IMR-90 (cell line): ENCODE measurements around the gene AFG1L. TPM values are rescaled to one million over a fixed set of nuclear protein-coding genes. Genes with fewer than 3 reads are reported as not detected.

Experiments
- ATAC-seq: fragments of 200-7000 bp; cut with Tn5 transposase; 2 replicates; pipeline ENCODE4 v1.9.1; 2020; ENCODE audit warnings: low read depth, mild to moderate bottlenecking, moderate library complexity
- BruUV-seq: library from RNA; stranded (reverse); fragments of 400-500 nt; replicated peaks from 2 replicates; lab custom pipeline; 2021; lab: Mats Ljungman, UMichigan
- CTCF ChIA-PET: fragments of 300-600 bp; formaldehyde crosslinking; extraction: SDS; loops from one replicate; lab custom pipeline; 2021; ENCODE audit warnings: antibody characterized with exemption; lab: Yijun Ruan, JAX
- POLR2A ChIA-PET: fragments of 300-600 bp; sonication (Branson Sonifier 250); formaldehyde crosslinking; loops from one replicate; lab custom pipeline; 2022; ENCODE audit warnings: antibody characterized with exemption; ENCODE audit not compliant: unreplicated experiment; lab: Charles Lee
- DNase-seq: peaks from one replicate; pipeline ENCODE4 v3.0.0; 2013
- H2AFZ ChIP-seq: replicated peaks from 2 replicates; pipeline ENCODE3; 2013; ENCODE audit warnings: low read length, mild to moderate bottlenecking; ENCODE audit not compliant: poor library complexity
- H2AK5ac ChIP-seq: 2 replicates; pipeline ENCODE4 v1.6.1; 2013; ENCODE audit warnings: low read depth, low read length, inconsistent platforms
- H2AK9ac ChIP-seq: replicated peaks from 2 replicates; pipeline ENCODE3; 2013; ENCODE audit warnings: mild to moderate bottlenecking, low read depth, low read length, moderate library complexity; ENCODE audit not compliant: poor library complexity
- H2BK120ac ChIP-seq: 2 replicates; pipeline ENCODE4 v1.6.1; 2013; ENCODE audit warnings: low read depth, low read length, inconsistent platforms
- H2BK15ac ChIP-seq: 3 replicates; pipeline ENCODE4 v1.6.1; 2013; ENCODE audit warnings: low read depth, low read length, inconsistent platforms
- H2BK20ac ChIP-seq: 2 replicates; pipeline ENCODE4 v1.6.1; 2013; ENCODE audit warnings: low read depth, mild to moderate bottlenecking, inconsistent platforms, low read length, moderate library complexity
- H2BK5ac ChIP-seq: 2 replicates; pipeline ENCODE4 v1.6.1; 2013; ENCODE audit warnings: mild to moderate bottlenecking, low read depth, low read length, inconsistent platforms; ENCODE audit not compliant: poor library complexity, severe bottlenecking
- H3K14ac ChIP-seq: replicated peaks from 2 replicates; pipeline ENCODE4 v1.6.1; 2013; ENCODE audit warnings: low read depth, low read length, inconsistent platforms
- H3K18ac ChIP-seq: 2 replicates; pipeline ENCODE4 v1.6.1; 2013; ENCODE audit warnings: low read depth, low read length, control low read depth
- H3K23ac ChIP-seq: 2 replicates; pipeline ENCODE4 v1.6.1; 2013; ENCODE audit warnings: low read depth, low read length, inconsistent platforms
- H3K27ac ChIP-seq: 2 replicates; pipeline ENCODE4 v1.5.1; 2013; ENCODE audit warnings: mild to moderate bottlenecking, control low read depth, low read length; ENCODE audit not compliant: insufficient read depth
- H3K27me3 ChIP-seq: 2 replicates; pipeline ENCODE4 v1.6.1; 2013; ENCODE audit warnings: low read length; ENCODE audit not compliant: control insufficient read depth, insufficient read depth
- H3K36me3 ChIP-seq: 2 replicates; pipeline ENCODE4 v1.6.1; 2013; ENCODE audit warnings: low read length, mixed read lengths; ENCODE audit not compliant: control insufficient read depth, insufficient read depth
- H3K4ac ChIP-seq: 2 replicates; pipeline ENCODE4 v1.6.1; 2013; ENCODE audit warnings: low read depth, low read length, inconsistent platforms
- H3K4me1 ChIP-seq: 2 replicates; pipeline ENCODE4 v1.6.1; 2013; ENCODE audit warnings: low read length, mixed read lengths; ENCODE audit not compliant: control insufficient read depth, insufficient read depth
- H3K4me2 ChIP-seq: 2 replicates; pipeline ENCODE4 v1.6.1; 2013; ENCODE audit warnings: low read depth, mild to moderate bottlenecking, control low read depth, low read length, moderate library complexity
- H3K4me3 ChIP-seq: 2 replicates; pipeline ENCODE4 v1.5.1; 2013; ENCODE audit warnings: low read depth, mild to moderate bottlenecking, control low read depth, low read length, moderate library complexity; ENCODE audit not compliant: insufficient read depth
- H3K56ac ChIP-seq: 2 replicates; pipeline ENCODE4 v1.6.1; 2013; ENCODE audit warnings: low read length, inconsistent platforms; ENCODE audit not compliant: insufficient read depth; ENCODE audit errors: extremely low read depth
- H3K79me1 ChIP-seq, 2 experiments: 2 replicates each; pipeline ENCODE4 v1.6.1; 2013; ENCODE audit warnings: low read length in 2 of 2, inconsistent platforms in 1 of 2, low read depth in 1 of 2
- H3K9ac ChIP-seq: 2 replicates; pipeline ENCODE4 v1.6.1; 2013; ENCODE audit warnings: low read depth, low read length, control low read depth
- H3K9me1 ChIP-seq: 2 replicates; pipeline ENCODE4 v1.6.1; 2013; ENCODE audit warnings: low read length, inconsistent platforms; ENCODE audit not compliant: insufficient read depth
- H3K9me3 ChIP-seq: 2 replicates; pipeline ENCODE4 v1.6.1; 2013; ENCODE audit warnings: low read length; ENCODE audit not compliant: control insufficient read depth, insufficient read depth
- H4K20me1 ChIP-seq: 2 replicates; pipeline ENCODE4 v1.6.1; 2013; ENCODE audit warnings: low read length, inconsistent platforms; ENCODE audit not compliant: insufficient read depth
- H4K5ac ChIP-seq: 2 replicates; pipeline ENCODE4 v1.6.1; 2013; ENCODE audit warnings: mild to moderate bottlenecking, low read depth, low read length, control low read depth
- H4K8ac ChIP-seq, 2 experiments: 2 replicates each; pipeline ENCODE4 v1.6.1; 2013; ENCODE audit warnings: low read depth in 2 of 2, low read length in 2 of 2, control low read depth in 1 of 2, inconsistent platforms in 1 of 2
- H4K91ac ChIP-seq: 2 replicates; pipeline ENCODE4 v1.6.1; 2013; ENCODE audit warnings: low read depth, low read length, inconsistent platforms; ENCODE audit not compliant: insufficient read depth
- BHLHE40 ChIP-seq: fragments of 150-350 bp; IDR thresholded peaks from 2 replicates; pipeline ENCODE4 v1.6.1; 2016; ENCODE audit warnings: mild to moderate bottlenecking, low read depth, low read length
- CTCF ChIP-seq: conservative IDR thresholded peaks from 2 replicates; pipeline ENCODE4 v1.5.1; 2012; ENCODE audit warnings: mild to moderate bottlenecking, low read depth, low read length, improper control_type of control experiment
- MXI1 ChIP-seq: IDR thresholded peaks from 2 replicates; pipeline ENCODE4 v1.6.1; 2012; ENCODE audit warnings: low read depth, mild to moderate bottlenecking, low read length, moderate library complexity, borderline replicate concordance
- RFX5 ChIP-seq: IDR thresholded peaks from 2 replicates; pipeline ENCODE4 v1.8.0; 2012; ENCODE audit warnings: low read depth, mild to moderate bottlenecking, low read length, moderate library complexity
- WGBS, 2 experiments: methylation state at CpG; one replicate each; pipeline versions ENCODE4 v1.1.5 to v1.1.7; 2013; ENCODE audit warnings: missing lambda C conversion rate in 2 of 2; ENCODE audit not compliant: insufficient read length in 1 of 2; ENCODE audit errors: extremely low coverage in 2 of 2; 5-methylcytosine and 5-hydroxymethylcytosine counted together
- dilution Hi-C: fragments of 300-500 bp; cut with HindIII; formaldehyde crosslinking; loops from one replicate; pipeline ENCODE4 v1.14.3; 2018; ENCODE audit warnings: low sequenced_read_pairs; ENCODE audit not compliant: unreplicated experiment
- in situ Hi-C: fragments of 300-500 bp; cut with MboI; formaldehyde crosslinking; loops from 3 replicates; pipeline ENCODE4 v1.14.3; 2019; ENCODE audit warnings: low sequenced_read_pairs, inconsistent platforms, mixed read lengths
- intact Hi-C: fragments of 100-400 bp; cut with micrococcal nuclease; formaldehyde crosslinking; loops from 2 replicates; pipeline ENCODE4 v1.10.0; 2022
- polyA plus RNA-seq, 3 experiments: library from polyadenylated mRNA; depleted of rRNA; stranded (reverse); fragments of >200 nt; gene quantifications; 2 replicates each; pipeline ENCODE4 v1.2.3, GENCODE V29; 2012; ENCODE audit warnings: low replicate concordance in 1 of 3
- total RNA-seq: library from RNA; depleted of rRNA; stranded (reverse); fragments of >200 nt; gene quantifications from 2 replicates; pipeline ENCODE4 v1.2.3, GENCODE V29; 2012

Gene AFG1L
- total and polyA plus RNA-seq, 2 of the 4 experiments (the other 2 are of a cell fraction): 1.0 to 2.0 TPM

- H3K4ac ChIP-seq: no peak overlapping the region
- dilution Hi-C loops: no loop called here
- H4K20me1 ChIP-seq: peaks cover 60% of the 10 kb centered on the region
- DNase-seq (no peak), ATAC-seq (no peak)
- ChIA-PET CTCF (interaction anchor here (0.6 kb wide), 2 partner anchors 44 to 92 kb away, joined by 3 to 4 read pairs; no protein-coding TSS in a partner anchor), POLR2A (interaction anchor here (0.6 kb wide), 2 partner anchors 30 to 69 kb away, joined by 3 read pairs; no protein-coding TSS in a partner anchor)
- no peak overlapping the region for H2BK20ac ChIP-seq
- no peak overlapping the region for H3K23ac ChIP-seq
- H2AFZ ChIP-seq: no peak overlapping the region
- H3K9ac ChIP-seq: no peak overlapping the region
- no peak overlapping the region for H3K56ac ChIP-seq
- H3K4me3 ChIP-seq: no peak overlapping the region
- peaks cover 30 to 67% of the 10 kb centered on the region in 2 experiments for H3K79me1 ChIP-seq
- in situ Hi-C loops: no loop called here
- no peaks in the 10 kb centered on the region; the same call in 1 of the 2 replicates for H3K9me1 ChIP-seq
- H3K9me3 ChIP-seq: no peaks in the 10 kb centered on the region
- H3K27ac ChIP-seq: no peak overlapping the region
- no peaks in the 10 kb centered on the region for H3K27me3 ChIP-seq
- H2BK15ac ChIP-seq: no peak overlapping the region
- H2AK5ac ChIP-seq: no peak overlapping the region
- WGBS, 2 experiments: no CpG with 5 or more reads among the region's 1 CpG
- H2AK9ac ChIP-seq: no peak overlapping the region
- H3K14ac ChIP-seq: no peak overlapping the region
- no peak overlapping the region for H2BK120ac ChIP-seq
- no peaks in the 10 kb centered on the region for H3K4me1 ChIP-seq
- H2BK5ac ChIP-seq: no peak overlapping the region
- intact Hi-C loops: no loop called here
- no peak overlapping the region for H4K5ac ChIP-seq
- H3K18ac ChIP-seq: no peak overlapping the region
- H3K36me3 ChIP-seq: peaks cover 1% of the 10 kb centered on the region
- no TSS peak for BruUV-seq
- no peak overlapping the region for H4K91ac ChIP-seq
- no peak overlapping the region for H3K4me2 ChIP-seq
- TF ChIP-seq CTCF (no peak), RFX5 (no peak), BHLHE40 (no peak), MXI1 (no peak)
- H4K8ac ChIP-seq: no peak overlapping the region
These were observed 46.8 kb upstream of the AFG1L start for GRCh38 chr6:108247965-108248536.
